Measurements from ENCODE around the gene FADS1. TPM values are rescaled to one million over a fixed set of nuclear protein-coding genes. Genes with fewer than 3 reads are reported as not detected.

FADS1 gene
- total and polyA plus RNA-seq, 2 donors (not counting 3 experiments of a cell fraction or from before 2014, with no cell fraction given), result 110 to 121 TPM

DNA sequence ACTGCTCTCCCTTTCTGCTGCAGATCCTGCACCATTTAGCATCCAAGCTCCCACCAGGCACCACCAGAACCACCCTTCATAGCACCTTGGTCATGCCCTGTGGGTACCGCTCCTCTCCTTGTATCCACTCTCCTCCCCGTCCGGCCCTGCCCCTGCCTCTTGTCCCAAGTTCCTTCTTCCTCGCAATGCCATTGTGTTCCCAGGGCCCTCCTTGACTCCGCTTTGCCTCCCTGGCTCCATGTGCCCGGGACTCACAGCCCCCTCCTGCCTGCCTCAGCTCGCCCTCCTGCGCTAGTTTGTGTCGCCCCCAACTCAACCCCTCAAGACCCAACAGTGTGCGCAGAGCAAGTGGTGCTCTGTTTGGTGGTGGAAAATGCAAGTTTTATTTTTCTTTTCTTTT lies 22.1 kb upstream of the FADS1 start:
- dilution Hi-C loops (cut with MboI; ENCODE audit: extremely low pct_ligation_motif_present, low sequenced_read_pairs), result no loop called here
- H3K9me1 ChIP-seq (replicated peaks; ENCODE audit: control insufficient read depth, extremely low read depth, insufficient read depth, low read length), result no peaks in the 10 kb centered on the region
- H3K9me3 ChIP-seq (replicated peaks; ENCODE audit: control insufficient read depth, insufficient read depth, low read length), result no peaks in the 10 kb centered on the region
- intact Hi-C loops (cut with micrococcal nuclease), result no loop called here
- H3K27ac ChIP-seq (ENCODE audit: insufficient read depth, low read depth, low read length), result no peak overlapping the region
- no peaks in the 10 kb centered on the region for H3K27me3 ChIP-seq (ENCODE audit: control insufficient read depth in 2 of 2, insufficient read depth in 2 of 2, low read length in 2 of 2)
- POLR2A ChIA-PET, result interaction anchor here (1.0 kb wide), 1 partner anchor 49 kb away, joined by 3 read pairs; no protein-coding TSS in a partner anchor
- FAIRE-seq, result no peak
- H3K4me1 ChIP-seq (ENCODE audit: control insufficient read depth, extremely low read depth, insufficient read depth, low read length), result peaks cover 20% of the 10 kb centered on the region
- DNase-seq (ENCODE audit: low read depth, low spot score), result no peak
- H2AFZ ChIP-seq (ENCODE audit: low read depth, low read length), result no peak overlapping the region
- H3K79me2 ChIP-seq (ENCODE audit: control insufficient read depth, insufficient read depth, low read length), result peaks cover 60% of the 10 kb centered on the region
- no peak overlapping the region for H3K4me2 ChIP-seq (ENCODE audit: insufficient read depth, low read length)
- peaks cover 38 to 42% of the 10 kb centered on the region in 2 experiments for H3K36me3 ChIP-seq (ENCODE audit: control insufficient read depth in 2 of 2, extremely low read depth in 1 of 2, insufficient read depth in 2 of 2, low read length in 2 of 2)
- no peak overlapping the region for H3K9ac ChIP-seq (replicated peaks; ENCODE audit: extremely low read depth, insufficient read depth, low read length)
- no peak overlapping the region for H3K4me3 ChIP-seq (replicated peaks in 1 of 3; ENCODE audit: insufficient read depth in 1 of 3, low read depth in 1 of 3, low read length in 3 of 3)
- BruUV-seq (replicated peaks), result no TSS peak
- CTCF ChIA-PET, result no interaction called here
- TF ChIP-seq EZH2 (IDR thresholded peaks at IDR 0.05; ENCODE audit: borderline replicate concordance, low read depth, low read length, severe bottlenecking) (no peak), POLR2A (IDR thresholded peaks at IDR 0.05; ENCODE audit: low read depth, low read length) (no peak)
- TF ChIP-seq, protein P1, sequence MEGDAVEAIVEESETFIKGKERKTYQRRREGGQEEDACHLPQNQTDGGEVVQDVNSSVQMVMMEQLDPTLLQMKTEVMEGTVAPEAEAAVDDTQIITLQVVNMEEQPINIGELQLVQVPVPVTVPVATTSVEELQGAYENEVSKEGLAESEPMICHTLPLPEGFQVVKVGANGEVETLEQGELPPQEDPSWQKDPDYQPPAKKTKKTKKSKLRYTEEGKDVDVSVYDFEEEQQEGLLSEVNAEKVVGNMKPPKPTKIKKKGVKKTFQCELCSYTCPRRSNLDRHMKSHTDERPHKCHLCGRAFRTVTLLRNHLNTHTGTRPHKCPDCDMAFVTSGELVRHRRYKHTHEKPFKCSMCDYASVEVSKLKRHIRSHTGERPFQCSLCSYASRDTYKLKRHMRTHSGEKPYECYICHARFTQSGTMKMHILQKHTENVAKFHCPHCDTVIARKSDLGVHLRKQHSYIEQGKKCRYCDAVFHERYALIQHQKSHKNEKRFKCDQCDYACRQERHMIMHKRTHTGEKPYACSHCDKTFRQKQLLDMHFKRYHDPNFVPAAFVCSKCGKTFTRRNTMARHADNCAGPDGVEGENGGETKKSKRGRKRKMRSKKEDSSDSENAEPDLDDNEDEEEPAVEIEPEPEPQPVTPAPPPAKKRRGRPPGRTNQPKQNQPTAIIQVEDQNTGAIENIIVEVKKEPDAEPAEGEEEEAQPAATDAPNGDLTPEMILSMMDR (IDR thresholded peaks at IDR 0.05; ENCODE audit: extremely low read depth in 1 of 2, insufficient read depth in 1 of 2, low read depth in 1 of 2, low read length in 2 of 2), result no peak
- TF ChIP-seq, protein P2, sequence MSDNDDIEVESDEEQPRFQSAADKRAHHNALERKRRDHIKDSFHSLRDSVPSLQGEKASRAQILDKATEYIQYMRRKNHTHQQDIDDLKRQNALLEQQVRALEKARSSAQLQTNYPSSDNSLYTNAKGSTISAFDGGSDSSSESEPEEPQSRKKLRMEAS (IDR thresholded peaks at IDR 0.05; ENCODE audit: insufficient read depth, insufficient read length), result no peak
- H4K20me1 ChIP-seq (replicated peaks; ENCODE audit: control insufficient read depth, extremely low read depth, insufficient read depth, low read length), result no peaks in the 10 kb centered on the region

DNA sequence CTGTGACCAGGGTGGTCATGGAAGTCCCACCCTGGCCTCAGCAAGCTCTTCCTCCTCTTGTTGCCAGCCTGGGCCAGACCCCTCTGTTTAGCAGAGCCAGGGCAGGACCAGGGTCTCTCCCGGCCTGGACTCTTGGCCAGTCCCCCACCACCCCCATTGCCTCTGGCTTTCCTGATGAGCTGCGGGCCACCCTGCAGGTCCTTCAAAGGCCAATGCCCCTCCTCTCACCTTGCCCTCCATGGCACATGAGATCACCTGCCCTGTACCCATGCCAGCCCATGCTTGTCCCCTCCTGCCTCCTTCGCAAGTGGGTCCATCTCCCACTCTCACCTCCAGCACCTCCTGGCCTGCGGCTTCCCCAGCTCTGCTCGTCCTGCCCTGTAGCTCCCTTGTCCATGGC lies 21.7 kb upstream of the FADS1 start:
- FAIRE-seq, result no peak
- CTCF ChIA-PET, result interaction anchor here (5.7 kb wide), 1 partner anchor 42 kb away, joined by 38 read pairs; no protein-coding TSS in a partner anchor
- dilution Hi-C loops (cut with MboI; ENCODE audit: extremely low pct_ligation_motif_present, low sequenced_read_pairs), result no loop called here

More for the DNA sequence above, 21.7 kb upstream of the FADS1 start:
- no TSS peak for BruUV-seq (replicated peaks)
- no peak overlapping the region for H3K9ac ChIP-seq (replicated peaks; ENCODE audit: extremely low read depth, insufficient read depth, low read length)
- H3K36me3 ChIP-seq (ENCODE audit: control insufficient read depth in 2 of 2, extremely low read depth in 1 of 2, insufficient read depth in 2 of 2, low read length in 2 of 2), result peaks cover 38 to 42% of the 10 kb centered on the region in 2 experiments
- POLR2A ChIA-PET, result no interaction called here
- intact Hi-C loops (cut with micrococcal nuclease), result no loop called here
- no peaks in the 10 kb centered on the region for H3K9me3 ChIP-seq (replicated peaks; ENCODE audit: control insufficient read depth, insufficient read depth, low read length)
- TF ChIP-seq, protein P2 (IDR thresholded peaks at IDR 0.05; ENCODE audit: insufficient read depth, insufficient read length), result no peak
- TF ChIP-seq EZH2 (IDR thresholded peaks at IDR 0.05; ENCODE audit: borderline replicate concordance, low read depth, low read length, severe bottlenecking), result no peak
- no peak for TF ChIP-seq POLR2AphosphoS5 (IDR thresholded peaks at IDR 0.05; ENCODE audit: insufficient read depth, low read depth, low read length)
- TF ChIP-seq POLR2A (IDR thresholded peaks at IDR 0.05; ENCODE audit: low read depth, low read length), result no peak
- no peaks in the 10 kb centered on the region for H3K27me3 ChIP-seq (ENCODE audit: control insufficient read depth in 2 of 2, insufficient read depth in 2 of 2, low read length in 2 of 2)
- H3K27ac ChIP-seq (ENCODE audit: insufficient read depth, low read depth, low read length), result no peak overlapping the region
- H3K4me1 ChIP-seq (ENCODE audit: control insufficient read depth, extremely low read depth, insufficient read depth, low read length), result peaks cover 24% of the 10 kb centered on the region
- H4K20me1 ChIP-seq (replicated peaks; ENCODE audit: control insufficient read depth, extremely low read depth, insufficient read depth, low read length), result no peaks in the 10 kb centered on the region
- peaks cover 63% of the 10 kb centered on the region for H3K79me2 ChIP-seq (ENCODE audit: control insufficient read depth, insufficient read depth, low read length)
- no peaks in the 10 kb centered on the region for H3K9me1 ChIP-seq (replicated peaks; ENCODE audit: control insufficient read depth, extremely low read depth, insufficient read depth, low read length)
- H3K4me2 ChIP-seq (ENCODE audit: insufficient read depth, low read length), result no peak overlapping the region
- H2AFZ ChIP-seq (ENCODE audit: low read depth, low read length), result no peak overlapping the region
- no peak for DNase-seq (ENCODE audit: low read depth, low spot score)
- H3K4me3 ChIP-seq (replicated peaks in 1 of 3; ENCODE audit: insufficient read depth in 1 of 3, low read depth in 1 of 3, low read length in 3 of 3), result no peak overlapping the region

Data from endothelial cell of umbilical vein (primary cell).